IgD-negative memory B cell (primary cell): Measurements from ENCODE around the gene CSDE1. TPM values are rescaled to one million over a fixed set of nuclear protein-coding genes. Genes with fewer than 3 reads are reported as not detected.
"Not testable (repeated sequence)": the region's sequence is repeated elsewhere in the genome, so short reads cannot be mapped to it uniquely, and the experiment has no call there.

ENCODE experiments used
- H3K27ac Mint-ChIP-seq, 3 donors: one replicate each; pipeline ENCODE4 v1.8.0; 2020 to 2022; ENCODE audit warnings: mild to moderate bottlenecking in 3 of 3, mixed read lengths in 3 of 3, moderate library complexity in 1 of 3
- H3K27me3 Mint-ChIP-seq: one replicate; pipeline ENCODE4 v1.8.0; 2021; ENCODE audit warnings: mixed read lengths
- H3K36me3 Mint-ChIP-seq: one replicate; pipeline ENCODE4 v1.8.0; 2020; ENCODE audit warnings: mild to moderate bottlenecking, mixed read lengths
- H3K4me1 Mint-ChIP-seq, 3 donors: one replicate each; pipeline ENCODE4 v1.8.0; 2020 to 2022; ENCODE audit warnings: mixed read lengths in 3 of 3, mild to moderate bottlenecking in 1 of 3
- H3K4me3 Mint-ChIP-seq, 4 donors: one replicate each; pipeline ENCODE4 v1.8.0; 2020 to 2022; ENCODE audit warnings: mild to moderate bottlenecking in 4 of 4, mixed read lengths in 4 of 4, moderate library complexity in 3 of 4
- H3K9me3 Mint-ChIP-seq, 3 donors: one replicate each; pipeline ENCODE4 v1.8.0; 2020 to 2021; ENCODE audit warnings: mixed read lengths in 3 of 3, mild to moderate bottlenecking in 1 of 3
- polyA plus RNA-seq: library from polyadenylated mRNA; unstranded; fragments of 300-500 nt; fragmentation: Illumina TruSeq; gene quantifications from one replicate; pipeline ENCODE4 v1.2.3, GENCODE V29; 2021

CSDE1 gene
- polyA plus RNA-seq, 1 donor from 2014 or later: 312 TPM

DNA sequence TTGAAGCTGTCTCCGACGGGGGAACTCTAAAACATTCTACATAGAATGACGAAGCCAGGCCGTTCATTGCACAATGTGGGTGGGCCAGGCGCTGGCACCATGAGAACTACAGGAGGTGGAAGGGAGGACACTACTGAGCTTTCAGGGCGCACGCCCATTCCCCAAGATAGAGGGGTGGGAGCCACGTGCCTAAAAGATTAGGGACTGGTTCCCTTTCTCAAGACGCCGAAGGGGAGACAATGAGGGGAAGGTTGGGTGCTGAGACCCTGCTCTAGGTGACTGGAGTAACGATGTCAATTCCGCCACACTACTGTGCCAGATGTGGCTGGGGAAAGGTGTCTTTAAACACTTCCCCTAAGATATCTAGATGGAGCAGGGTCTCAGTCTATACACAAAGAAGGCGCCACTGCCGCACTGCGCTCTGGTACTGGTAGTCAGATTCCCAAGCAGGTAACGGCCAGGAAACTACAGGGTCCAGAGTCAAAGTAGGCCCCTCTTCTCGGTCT lies 782 bp downstream of the CSDE1 start:
- H3K36me3 Mint-ChIP-seq: peaks cover 3% of the 10 kb centered on the region
- H3K4me3 Mint-ChIP-seq: peak overlapping the region; percentile 99 to 100 (median 100)
- H3K9me3 Mint-ChIP-seq: peaks cover 0 to 1% (median 0%) of the 10 kb centered on the region in 3 donors
- H3K27ac Mint-ChIP-seq: peak overlapping the region; percentile 100
- no peaks in the 10 kb centered on the region for H3K27me3 Mint-ChIP-seq
- H3K4me1 Mint-ChIP-seq: peaks cover 50 to 54% (median 53%) of the 10 kb centered on the region in 3 donors

DNA sequence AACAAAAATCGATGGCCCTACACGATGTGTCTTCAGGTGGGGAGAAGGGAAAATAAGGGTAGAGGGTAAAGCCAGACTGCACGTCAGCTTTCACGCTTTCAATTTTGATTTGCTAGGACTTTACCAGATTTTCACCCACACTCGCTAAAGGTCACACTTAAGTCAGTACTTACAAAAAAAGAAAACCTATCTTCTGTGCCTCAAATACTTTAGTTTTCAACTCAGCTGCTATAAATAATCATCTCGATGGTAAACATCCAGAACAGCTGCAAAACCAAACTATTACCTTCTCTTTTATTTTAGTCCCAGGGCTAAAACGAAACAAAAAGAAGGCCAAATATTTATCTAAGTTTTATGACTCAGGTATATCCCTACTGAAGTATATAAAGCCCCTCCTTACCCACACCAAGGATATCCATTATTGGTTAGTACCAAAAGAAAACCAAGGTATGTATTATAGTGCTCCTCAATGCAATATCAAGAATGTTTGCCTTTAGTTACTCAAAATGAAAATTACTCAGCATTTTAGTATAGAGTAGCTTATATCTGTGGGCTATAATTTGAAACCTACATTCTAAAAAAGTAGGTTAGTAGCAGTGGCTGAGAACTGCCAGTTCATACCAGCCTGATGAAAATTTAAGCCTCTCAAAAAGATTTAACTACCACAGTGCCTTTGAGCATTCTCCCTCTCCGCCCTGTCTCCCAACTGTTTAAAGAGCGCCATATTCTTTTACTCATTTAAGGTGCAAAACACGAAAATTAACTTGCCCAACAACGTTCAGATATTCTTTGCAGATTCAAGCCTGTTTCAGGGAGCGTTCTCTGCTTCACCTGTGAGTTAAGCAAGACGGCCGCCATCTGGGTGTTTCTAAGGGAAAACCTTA lies 1.5 kb downstream of the CSDE1 start:
- Mint-ChIP-seq H3K4me1 (peaks cover 58 to 60% (median 59%) of the 10 kb centered on the region in 3 donors), H3K36me3 (peaks cover 3% of the 10 kb centered on the region), H3K27ac (peak overlapping the region; percentile 59 to 100 (median 100)), H3K4me3 (peak overlapping the region; percentile 99 to 100 (median 100)), H3K9me3 (peaks cover 0 to 1% (median 0%) of the 10 kb centered on the region in 3 donors), H3K27me3 (no peaks in the 10 kb centered on the region)

DNA sequence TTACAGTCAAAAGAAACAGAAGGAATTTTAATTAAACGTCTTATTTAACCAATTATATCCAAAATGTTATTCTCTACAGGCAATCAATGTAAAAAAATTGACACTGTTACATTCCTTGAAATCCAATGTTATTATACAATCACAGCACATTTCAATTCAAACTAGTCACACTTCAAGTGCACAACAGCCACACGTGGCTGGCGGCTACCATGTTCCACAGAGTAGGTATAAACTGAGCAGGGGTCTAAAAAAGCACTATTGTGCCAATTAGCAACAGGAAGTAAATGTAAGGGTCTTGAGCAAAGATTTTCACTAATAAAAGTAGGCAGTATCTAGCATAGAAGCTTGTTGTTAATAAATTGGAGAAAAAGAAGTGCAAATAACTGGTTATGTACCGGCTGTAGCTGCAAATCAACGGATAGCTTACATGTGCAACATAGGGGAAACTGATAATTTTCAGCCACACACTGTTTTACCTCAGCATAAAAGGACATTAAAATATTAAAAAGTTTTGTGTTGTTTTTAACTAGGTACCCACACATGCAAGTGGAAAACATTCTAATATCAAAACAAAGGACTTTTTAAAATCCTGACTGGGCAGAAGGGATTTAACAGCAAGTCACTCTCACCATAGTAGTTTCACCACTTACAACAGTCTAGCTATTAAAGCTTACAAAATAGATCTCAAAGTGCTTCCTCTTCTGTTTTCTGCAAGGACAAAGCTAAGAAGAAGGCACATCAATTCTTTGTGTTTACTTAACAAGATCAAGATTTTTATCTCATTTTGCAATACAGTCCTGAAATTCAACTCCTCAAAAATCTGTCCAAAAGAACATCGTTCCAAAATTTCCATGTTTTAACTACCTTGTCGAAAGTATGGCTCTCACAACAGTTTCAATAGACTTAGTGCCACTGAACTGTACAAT lies 2.5 kb downstream of the CSDE1 start:
- Mint-ChIP-seq H3K27me3 (no peaks in the 10 kb centered on the region), H3K36me3 (peaks cover 3% of the 10 kb centered on the region)

DNA sequence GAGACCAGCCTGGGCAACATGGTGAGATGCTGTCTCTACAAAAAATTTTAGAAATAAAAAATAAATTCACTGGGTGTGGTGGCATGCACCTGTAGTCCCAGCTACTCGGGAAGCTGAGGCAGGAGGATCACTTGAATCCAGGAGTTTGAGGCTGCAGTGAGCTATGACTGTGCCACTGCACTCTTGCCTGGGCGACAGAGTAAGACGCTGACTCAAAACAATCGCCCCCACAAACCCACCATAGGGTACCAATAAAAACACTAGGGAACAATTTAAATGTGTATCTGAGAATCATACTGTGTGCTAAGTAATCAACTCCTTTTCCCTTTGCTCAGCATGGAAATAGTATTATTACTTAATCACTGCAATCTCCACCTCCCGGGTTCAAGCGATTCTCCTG lies 4.1 kb downstream of the CSDE1 start:
- H3K27ac Mint-ChIP-seq: peak overlapping the region in 2 of 3 donors; percentile 53 to 100
- H3K36me3 Mint-ChIP-seq, H3K27me3 Mint-ChIP-seq, H3K9me3 Mint-ChIP-seq: not testable (repeated sequence)
- H3K4me1 Mint-ChIP-seq: peaks cover 70 to 79% (median 78%) of the 10 kb centered on the region in 3 donors
- peak overlapping the region in 2 of 4 donors; percentile 71 to 87 for H3K4me3 Mint-ChIP-seq

More for the DNA sequence above, 2.5 kb downstream of the CSDE1 start:
- Mint-ChIP-seq H3K4me1 (peaks cover 63 to 69% (median 68%) of the 10 kb centered on the region in 3 donors), H3K4me3 (peak overlapping the region; percentile 99 to 100 (median 100)), H3K27ac (peak overlapping the region; percentile 59 to 100 (median 100)), H3K9me3 (peaks cover 0 to 1% (median 0%) of the 10 kb centered on the region in 3 donors)

DNA sequence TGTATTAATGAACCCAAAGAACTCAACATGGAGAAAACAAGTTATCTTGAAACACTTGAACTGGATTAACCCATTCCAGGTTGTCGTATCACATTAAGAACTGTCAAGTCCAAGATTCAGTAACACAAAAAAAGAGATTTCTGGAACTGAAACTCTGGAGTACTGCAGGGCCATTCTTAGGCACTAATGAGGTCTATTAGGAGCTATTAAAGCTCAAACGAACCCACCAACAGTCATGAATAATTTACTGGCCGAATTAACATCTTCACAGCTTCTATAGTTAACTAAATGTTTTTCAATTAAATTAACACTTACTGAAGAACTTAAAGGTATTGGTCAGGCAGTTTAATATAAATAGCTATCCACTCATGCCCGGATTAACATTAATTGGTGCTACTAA lies 4.6 kb downstream of the CSDE1 start:
- H3K36me3 Mint-ChIP-seq: peaks cover 3% of the 10 kb centered on the region
- peak overlapping the region in 2 of 4 donors; percentile 28 to 87 for H3K4me3 Mint-ChIP-seq
- H3K9me3 Mint-ChIP-seq: no peaks in the 10 kb centered on the region
- no peak overlapping the region for H3K27ac Mint-ChIP-seq
- no peaks in the 10 kb centered on the region for H3K27me3 Mint-ChIP-seq
- peaks cover 70 to 82% (median 77%) of the 10 kb centered on the region in 3 donors for H3K4me1 Mint-ChIP-seq

DNA sequence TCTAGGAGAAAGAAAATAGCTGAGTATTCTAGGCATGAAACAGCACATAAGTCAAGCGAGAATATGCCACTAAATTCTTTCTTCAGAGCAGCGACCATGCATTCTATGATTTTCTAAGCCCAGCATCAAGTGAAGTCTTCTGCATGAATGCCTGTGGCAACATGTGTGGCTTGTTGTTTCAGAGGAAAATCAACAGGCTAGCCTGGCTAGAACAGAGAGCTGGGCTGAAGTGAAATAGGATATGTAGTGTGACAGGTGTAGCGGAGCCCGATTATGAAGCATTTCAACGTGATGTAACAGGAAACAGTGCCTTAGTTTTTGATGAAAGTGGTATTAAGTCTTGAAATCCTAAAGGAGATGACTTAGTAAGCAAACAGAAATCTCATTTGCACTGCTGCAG lies 7.0 kb downstream of the CSDE1 start:
- Mint-ChIP-seq H3K27ac (peak overlapping the region in 1 of 3 donors; percentile 81), H3K4me3 (no peak overlapping the region), H3K27me3 (no peaks in the 10 kb centered on the region), H3K9me3 (no peaks in the 10 kb centered on the region), H3K36me3 (peaks cover 4% of the 10 kb centered on the region), H3K4me1 (peaks cover 61 to 80% (median 71%) of the 10 kb centered on the region in 3 donors)

DNA sequence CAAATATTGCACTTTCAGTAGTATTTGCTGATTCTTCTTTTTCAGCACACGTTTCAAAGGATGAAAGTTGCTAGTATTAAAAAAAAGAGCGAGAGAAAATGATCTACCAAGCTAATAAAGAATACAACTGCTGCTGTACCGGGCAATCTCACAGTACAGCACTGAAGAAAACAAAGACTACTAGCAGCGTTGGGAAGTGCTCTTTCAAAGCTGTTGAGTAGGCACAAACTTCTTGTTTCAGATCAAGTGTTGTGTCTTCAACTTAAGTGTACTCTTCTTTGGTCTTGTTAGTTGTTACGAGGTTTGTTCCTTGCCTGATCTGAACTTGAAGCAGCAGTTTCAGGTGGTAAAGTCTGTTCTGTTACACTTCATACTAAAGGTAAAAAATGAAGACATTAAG lies 7.9 kb downstream of the CSDE1 start:
- H3K36me3 Mint-ChIP-seq: peaks cover 4% of the 10 kb centered on the region
- no peaks in the 10 kb centered on the region for H3K27me3 Mint-ChIP-seq
- no peak overlapping the region for H3K27ac Mint-ChIP-seq
- H3K4me3 Mint-ChIP-seq: no peak overlapping the region
- peaks cover 56 to 75% (median 73%) of the 10 kb centered on the region in 3 donors for H3K4me1 Mint-ChIP-seq
- no peaks in the 10 kb centered on the region for H3K9me3 Mint-ChIP-seq

GRCh38 chr1:114746450-114747121 lies 11.2 kb downstream of the CSDE1 start:
- peak overlapping the region in 1 of 3 donors; percentile 13 for H3K27ac Mint-ChIP-seq
- no peaks in the 10 kb centered on the region for H3K9me3 Mint-ChIP-seq
- H3K4me1 Mint-ChIP-seq: peaks cover 42 to 57% (median 53%) of the 10 kb centered on the region in 3 donors
- no peak overlapping the region for H3K4me3 Mint-ChIP-seq
- peaks cover 2% of the 10 kb centered on the region for H3K36me3 Mint-ChIP-seq
- no peaks in the 10 kb centered on the region for H3K27me3 Mint-ChIP-seq

DNA sequence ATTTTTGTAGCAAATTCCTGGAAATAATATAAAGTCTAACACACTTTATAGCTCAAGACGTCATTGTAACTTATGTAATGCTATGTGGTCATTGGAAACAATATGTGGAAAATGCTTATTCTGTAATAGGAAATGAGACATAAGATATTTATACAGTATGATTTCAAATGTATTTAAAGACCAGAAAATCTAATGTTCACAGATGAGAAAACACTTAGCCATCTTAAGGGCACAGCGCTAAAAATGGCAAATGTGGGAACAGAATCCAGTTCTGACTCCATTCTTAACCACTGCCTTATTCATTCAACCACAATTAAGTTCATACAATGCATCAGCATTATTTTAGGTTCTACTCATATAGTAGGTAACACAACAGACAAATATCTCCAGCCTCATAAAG lies 12.5 kb downstream of the CSDE1 start:
- H3K9me3 Mint-ChIP-seq: no peaks in the 10 kb centered on the region
- H3K36me3 Mint-ChIP-seq: peaks cover 2% of the 10 kb centered on the region
- H3K4me3 Mint-ChIP-seq: no peak overlapping the region
- H3K27me3 Mint-ChIP-seq: no peaks in the 10 kb centered on the region
- peaks cover 37 to 48% (median 47%) of the 10 kb centered on the region in 3 donors for H3K4me1 Mint-ChIP-seq
- H3K27ac Mint-ChIP-seq: no peak overlapping the region

DNA sequence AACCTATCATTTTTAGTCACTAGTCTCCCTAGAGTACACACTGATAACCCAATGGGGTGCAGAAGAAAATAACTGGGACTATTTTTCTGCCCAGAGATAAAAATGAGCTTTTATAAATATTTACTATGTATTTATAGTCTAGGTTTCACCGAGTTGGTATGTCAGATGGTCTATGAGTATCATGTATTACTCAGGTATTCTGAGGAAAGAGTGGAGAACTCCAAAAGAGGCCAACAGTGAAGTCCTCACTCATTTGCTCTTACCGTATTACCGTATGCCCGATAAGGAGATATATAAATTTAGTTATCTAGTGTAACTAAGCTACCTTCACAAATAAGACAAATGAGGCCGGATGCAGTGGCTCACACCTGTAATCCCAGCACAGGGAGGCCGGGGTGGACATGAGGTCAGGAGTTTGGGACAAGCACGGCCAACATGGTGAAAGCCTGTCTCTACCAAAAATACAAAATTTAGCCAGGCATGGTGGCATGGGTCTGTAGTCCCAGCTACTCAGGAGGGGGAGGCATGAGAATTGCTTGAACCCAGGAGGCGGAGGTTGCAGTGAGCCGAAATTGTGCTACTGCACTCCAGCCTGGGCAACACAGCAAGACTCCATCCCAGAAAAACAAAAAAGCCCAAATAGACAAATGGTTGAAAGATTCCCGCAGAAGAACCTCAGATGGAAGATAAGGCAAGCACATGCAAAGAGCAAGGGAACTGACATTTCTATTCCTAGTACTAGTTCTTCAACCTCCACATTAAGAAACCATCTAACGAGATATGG lies 15.6 kb downstream of the CSDE1 start:
- Mint-ChIP-seq H3K36me3 (peaks cover 4% of the 10 kb centered on the region), H3K27ac (peak overlapping the region in 1 of 3 donors; percentile 53), H3K4me1 (peaks cover 23 to 38% (median 29%) of the 10 kb centered on the region in 3 donors), H3K27me3 (no peaks in the 10 kb centered on the region), H3K9me3 (no peaks in the 10 kb centered on the region), H3K4me3 (no peak overlapping the region)

- H3K4me1 Mint-ChIP-seq: peaks cover 14 to 20% (median 14%) of the 10 kb centered on the region in 3 donors
- no peaks in the 10 kb centered on the region for H3K27me3 Mint-ChIP-seq
- H3K4me3 Mint-ChIP-seq: no peak overlapping the region
- no peaks in the 10 kb centered on the region for H3K9me3 Mint-ChIP-seq
- H3K36me3 Mint-ChIP-seq: peaks cover 2% of the 10 kb centered on the region
- H3K27ac Mint-ChIP-seq: no peak overlapping the region
Observed at GRCh38 chr1:114740331-114740730, 17.5 kb downstream of the CSDE1 start.

GRCh38 chr1:114737314-114737849 lies 20.4 kb downstream of the CSDE1 start:
- Mint-ChIP-seq H3K4me3 (no peak overlapping the region), H3K4me1 (peaks cover 5 to 10% (median 6%) of the 10 kb centered on the region in 3 donors), H3K27me3 (no peaks in the 10 kb centered on the region), H3K9me3 (no peaks in the 10 kb centered on the region), H3K36me3 (peaks cover 5% of the 10 kb centered on the region), H3K27ac (peak overlapping the region in 1 of 3 donors; percentile 47)

DNA sequence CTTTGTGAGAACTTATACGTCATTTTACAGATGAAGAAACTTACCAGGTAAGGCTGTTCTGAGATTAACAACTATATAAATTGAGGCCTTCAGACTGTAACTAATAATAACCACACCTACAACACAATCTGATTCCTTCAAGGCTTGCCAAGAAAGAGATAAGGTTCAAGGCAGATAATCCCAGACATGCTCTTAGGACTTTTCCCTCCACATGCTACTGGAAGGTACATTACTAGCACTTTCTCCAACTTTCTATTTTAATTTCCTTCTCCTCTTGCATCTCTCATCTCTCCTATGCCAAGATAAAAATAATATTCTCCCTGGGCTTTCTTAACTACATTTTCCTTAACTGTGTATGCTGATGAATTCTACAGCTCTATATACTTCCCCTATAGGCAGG lies 22.3 kb downstream of the CSDE1 start:
- H3K4me3 Mint-ChIP-seq: no peak overlapping the region
- peaks cover 0 to 5% (median under 1%) of the 10 kb centered on the region in 3 donors for H3K4me1 Mint-ChIP-seq
- H3K9me3 Mint-ChIP-seq: no peaks in the 10 kb centered on the region
- H3K27me3 Mint-ChIP-seq: no peaks in the 10 kb centered on the region
- H3K27ac Mint-ChIP-seq: peak overlapping the region in 1 of 3 donors; percentile 11
- H3K36me3 Mint-ChIP-seq: peaks cover 7% of the 10 kb centered on the region
